ENCODE results near the gene IFFO2. TPM values are rescaled to one million over a fixed set of nuclear protein-coding genes. Genes with fewer than 3 reads are reported as not detected.

The IFFO2 gene
- total RNA-seq, 1 donor = 3.3 TPM

DNA sequence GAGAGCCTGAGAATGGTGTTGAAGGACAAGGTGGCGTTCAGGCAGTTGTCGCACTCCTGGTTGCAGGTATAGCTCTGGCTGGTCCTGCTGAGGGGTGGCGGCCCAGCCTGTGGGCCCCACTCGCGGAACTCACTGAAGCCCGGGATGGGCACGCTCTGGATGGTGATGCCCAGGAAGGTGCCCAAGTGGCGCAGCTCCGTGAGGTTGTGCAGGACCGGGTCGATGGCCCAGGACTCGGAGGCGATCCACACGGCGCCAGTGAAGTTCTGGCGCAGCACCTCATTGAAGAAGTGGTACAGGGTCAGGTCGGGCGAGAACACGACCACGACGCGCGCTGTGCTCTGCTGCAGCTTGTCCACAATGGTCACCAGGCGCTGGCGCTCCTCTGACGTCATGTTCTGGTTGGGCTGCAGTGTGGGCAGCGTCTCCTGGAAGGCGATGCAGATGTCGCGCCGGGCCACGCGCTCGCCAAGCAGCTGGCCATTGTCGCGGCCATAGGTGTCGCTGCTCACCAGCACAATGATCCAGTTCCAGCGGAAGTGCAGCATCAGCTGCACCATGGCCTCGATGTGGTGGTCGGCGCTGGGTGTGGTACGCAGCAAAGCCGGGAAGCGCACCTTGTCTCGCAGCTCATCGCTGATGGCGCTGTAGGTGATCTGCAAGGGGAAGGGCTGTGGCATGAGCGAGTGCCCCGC lies 102.0 kb downstream of the IFFO2 start:
- TF ChIP-seq CTCF (IDR thresholded peaks at IDR 0.05; ENCODE audit: insufficient read depth, low read length) = no peak
- H3K4me3 ChIP-seq (ENCODE audit: low read depth, low read length) = no peak overlapping the region
- no peak for DNase-seq (ENCODE audit: low read depth)

Small RNA genes within 50 kb of the gene (small RNA-seq; reads per million reads assigned to genes)
- gene MIR1290 (not detected), gene MIR4695 (not detected)

Other genes starting within 250 kb of the IFFO2 start
- not detected in 2 replicates for gene TAS1R2, start 97.0 kb downstream of the IFFO2 start, total RNA-seq (ENCODE audit: low replicate concordance)
- gene ALDH4A1, start 54.1 kb downstream of the IFFO2 start, total RNA-seq (ENCODE audit: low replicate concordance) = 7.8 and 9.5 TPM in 2 replicates